Naive thymus-derived CD4-positive, alpha-beta T cell (primary cell): ENCODE data around the gene KLHL14. TPM values are rescaled to one million over a fixed set of nuclear protein-coding genes. Genes with fewer than 3 reads are reported as not detected.
"Not testable (repeated sequence)": the region's sequence is repeated elsewhere in the genome, so short reads cannot be mapped to it uniquely, and the experiment has no call there.

ENCODE experiments used
- ATAC-seq: fragments of 150-1000 bp; cut with Tn5 transposase; 2 replicates; pipeline ENCODE4 v1.10.0; 2021; ENCODE audit warnings: mild to moderate bottlenecking, moderate library complexity
- CTCF ChIA-PET: fragments of 350-600 bp; sonication (Branson Sonifier 250); formaldehyde crosslinking; loops from one replicate; lab custom pipeline; 2021; ENCODE audit warnings: antibody characterized with exemption; lab: Charles Lee
- POLR2A ChIA-PET: fragments of 350-600 bp; sonication (Branson Sonifier 250); formaldehyde crosslinking; loops from one replicate; lab custom pipeline; 2021; ENCODE audit warnings: antibody characterized with exemption, inconsistent platforms; lab: Charles Lee
- DNase-seq, 9 donors: peaks; one replicate each; pipeline versions ENCODE4 v3.0.0 to v3.0.0-alpha.2; 2020 to 2022; ENCODE audit warnings: mixed read lengths in 1 of 9
- H3K27ac ChIP-seq: one replicate; pipeline ENCODE4 v1.7.0; 2013; ENCODE audit warnings: mild to moderate bottlenecking, low read depth, low read length, moderate library complexity
- H3K27me3 ChIP-seq, 2 donors: one replicate each; pipeline ENCODE4 v1.7.0; 2013; ENCODE audit warnings: low read length in 2 of 2, mild to moderate bottlenecking in 2 of 2, moderate library complexity in 2 of 2; ENCODE audit not compliant: control insufficient read depth in 2 of 2, insufficient read depth in 2 of 2
- H3K36me3 ChIP-seq, 3 experiments: 1 replicate in 2 of 3; 2 replicates in 1 of 3; pipeline ENCODE4 v1.7.0; 2013; ENCODE audit warnings: low read length in 3 of 3, mild to moderate bottlenecking in 3 of 3, moderate library complexity in 1 of 3; ENCODE audit not compliant: insufficient read depth in 3 of 3, control insufficient read depth in 2 of 3
- H3K4me1 ChIP-seq, 2 donors: one replicate each; pipeline ENCODE4 v1.7.0; 2013; ENCODE audit warnings: low read length in 2 of 2, mild to moderate bottlenecking in 2 of 2, moderate library complexity in 1 of 2; ENCODE audit not compliant: control insufficient read depth in 2 of 2, insufficient read depth in 2 of 2
- H3K4me3 ChIP-seq: 2 replicates; pipeline ENCODE4 v1.7.0; 2013; ENCODE audit warnings: mild to moderate bottlenecking, low read length
- H3K9me3 ChIP-seq, 3 experiments: 1 replicate in 2 of 3; 2 replicates in 1 of 3; pipeline ENCODE4 v1.7.0; 2013; ENCODE audit warnings: low read length in 3 of 3; ENCODE audit not compliant: control insufficient read depth in 2 of 3
- H3K27ac Mint-ChIP-seq, 9 donors: one replicate each; pipeline ENCODE4 v1.8.0; 2020 to 2022; ENCODE audit warnings: mixed read lengths in 9 of 9, mild to moderate bottlenecking in 8 of 9, moderate library complexity in 5 of 9, inconsistent platforms in 2 of 9
- H3K27me3 Mint-ChIP-seq, 5 donors: one replicate each; pipeline ENCODE4 v1.8.0; 2021 to 2022; ENCODE audit warnings: mixed read lengths in 5 of 5, mild to moderate bottlenecking in 1 of 5
- H3K36me3 Mint-ChIP-seq, 5 donors: one replicate each; pipeline ENCODE4 v1.8.0; 2020 to 2022; ENCODE audit warnings: mixed read lengths in 5 of 5, mild to moderate bottlenecking in 3 of 5, inconsistent platforms in 1 of 5
- H3K4me1 Mint-ChIP-seq, 7 donors: one replicate each; pipeline ENCODE4 v1.8.0; 2020 to 2022; ENCODE audit warnings: mixed read lengths in 7 of 7, mild to moderate bottlenecking in 3 of 7, inconsistent platforms in 1 of 7
- H3K4me3 Mint-ChIP-seq, 10 donors: one replicate each; pipeline ENCODE4 v1.8.0; 2020 to 2022; ENCODE audit warnings: mild to moderate bottlenecking in 10 of 10, mixed read lengths in 10 of 10, moderate library complexity in 6 of 10, inconsistent platforms in 2 of 10
- H3K9me3 Mint-ChIP-seq, 11 donors: one replicate each; pipeline ENCODE4 v1.8.0; 2020 to 2022; ENCODE audit warnings: mixed read lengths in 11 of 11, mild to moderate bottlenecking in 4 of 11, inconsistent platforms in 1 of 11, moderate library complexity in 1 of 11
- intact Hi-C, 2 donors: fragments of 100-400 bp; cut with micrococcal nuclease; formaldehyde crosslinking; loops; one replicate each; pipeline ENCODE4 v1.15.1; 2023
- polyA plus RNA-seq, 2 donors: library from polyadenylated mRNA; unstranded; fragments of 300-500 nt; fragmentation: Illumina TruSeq; gene quantifications; one replicate each; pipeline ENCODE4 v1.2.3, GENCODE V29; 2021
- total RNA-seq, 6 experiments: library from RNA in 5 of 6; stranded (reverse) in 5 of 6; gene quantifications; 1 replicate in 5 of 6; 2 replicates in 1 of 6; pipeline ENCODE4 v1.2.3 and lab custom pipeline; 2021 to 2026

Gene KLHL14
- total and polyA plus RNA-seq, 7 experiments from 2014 or later: 0.08 to 0.59 (median 0.29) TPM; not detected in 4

DNA sequence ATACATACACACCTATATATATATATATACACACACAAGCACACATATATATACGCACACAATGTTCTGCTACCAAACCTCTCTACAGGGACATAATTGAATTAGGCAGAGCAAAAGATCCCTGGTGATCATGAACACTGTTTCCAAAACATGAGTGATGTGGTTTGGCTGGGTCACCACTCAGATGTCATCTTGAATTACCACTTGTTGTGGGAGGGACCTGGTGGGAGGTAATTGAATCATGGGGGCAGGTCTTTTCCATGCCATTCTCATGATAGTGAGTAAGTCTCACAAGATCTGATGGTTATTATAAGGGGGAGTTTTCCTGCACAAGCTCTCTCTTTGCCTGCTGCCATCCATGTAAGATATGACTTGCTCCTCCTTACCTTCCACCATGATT lies 135.2 kb downstream of the KLHL14 start:
- H3K36me3 ChIP-seq, ATAC-seq, H3K4me1 ChIP-seq, POLR2A ChIA-PET, H3K27ac ChIP-seq, H3K27ac Mint-ChIP-seq, H3K27me3 ChIP-seq, CTCF ChIA-PET, DNase-seq, H3K4me3 ChIP-seq, H3K4me1 Mint-ChIP-seq, H3K4me3 Mint-ChIP-seq, H3K9me3 ChIP-seq, intact Hi-C loops, H3K36me3 Mint-ChIP-seq, H3K27me3 Mint-ChIP-seq, H3K9me3 Mint-ChIP-seq: not testable (repeated sequence)

DNA sequence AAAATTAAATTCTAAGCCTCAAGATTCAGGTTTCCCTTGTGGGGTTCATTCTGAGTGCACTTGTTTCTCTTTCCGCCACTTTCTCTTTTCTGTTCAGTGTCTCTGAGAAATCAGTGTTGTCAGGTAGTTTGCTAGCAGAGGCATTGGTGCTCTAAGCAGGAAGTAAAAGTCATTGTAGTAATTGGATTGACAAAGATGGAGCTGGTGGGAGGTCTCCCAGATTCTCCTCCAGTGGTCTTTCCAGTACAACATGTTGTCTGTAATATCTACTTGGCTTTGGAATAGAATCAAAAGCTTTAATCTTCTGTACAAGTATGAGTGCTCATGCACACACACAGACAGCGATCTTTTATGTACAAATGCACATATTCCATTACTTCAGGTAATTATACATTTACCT lies 135.6 kb downstream of the KLHL14 start:
- Mint-ChIP-seq H3K4me3 (no peak overlapping the region), H3K36me3 (no peaks in the 10 kb centered on the region), H3K9me3 (peaks cover 0 to 5% (median 0%) of the 10 kb centered on the region in 11 donors), H3K27ac (no peak overlapping the region), H3K27me3 (peaks cover 0 to 10% (median 3%) of the 10 kb centered on the region in 5 donors), H3K4me1 (no peaks in the 10 kb centered on the region)
- Histone ChIP-seq H3K4me1 (no peaks in the 10 kb centered on the region), H3K36me3 (no peaks in the 10 kb centered on the region), H3K27ac (no peak overlapping the region), H3K27me3 (no peaks in the 10 kb centered on the region), H3K9me3 (no peaks in the 10 kb centered on the region), H3K4me3 (no peak overlapping the region)
- ATAC-seq: no peak
- intact Hi-C loops: no loop called here
- DNase-seq: no peak
- POLR2A ChIA-PET: no interaction called here
- CTCF ChIA-PET: no interaction called here

DNA sequence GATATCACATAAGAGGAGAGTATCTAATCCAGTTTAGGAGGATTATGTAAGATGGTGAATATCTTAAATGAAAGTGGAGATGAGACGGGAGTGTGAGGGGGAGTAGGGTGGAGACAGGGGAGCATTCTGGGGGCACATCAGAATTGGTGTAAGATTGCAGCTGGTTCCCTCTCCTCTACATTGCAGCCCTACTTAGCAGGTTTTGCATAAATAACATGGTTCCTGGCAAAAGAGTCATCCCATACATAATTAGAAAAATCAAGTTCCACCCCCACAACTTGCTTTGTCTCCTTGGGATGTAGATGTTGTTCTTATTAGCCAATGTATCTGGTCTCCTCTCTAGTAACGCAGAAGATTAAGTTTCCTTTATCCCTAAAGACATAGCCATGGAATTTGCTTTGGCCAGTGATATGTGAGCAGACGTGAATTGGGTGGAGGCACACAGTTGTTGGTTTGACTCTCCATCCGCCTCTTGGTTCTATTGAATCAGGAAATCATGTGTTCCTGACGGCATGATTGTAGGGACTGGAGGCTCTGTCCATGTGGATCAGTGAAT lies 137.9 kb downstream of the KLHL14 start:
- Mint-ChIP-seq H3K27me3 (peaks cover 0 to 10% (median 3%) of the 10 kb centered on the region in 5 donors), H3K36me3 (no peaks in the 10 kb centered on the region), H3K27ac (no peak overlapping the region), H3K4me3 (no peak overlapping the region), H3K4me1 (no peaks in the 10 kb centered on the region), H3K9me3 (peaks cover 0 to 6% (median 0%) of the 10 kb centered on the region in 11 donors)
- DNase-seq: no peak
- Histone ChIP-seq H3K4me1 (no peaks in the 10 kb centered on the region), H3K36me3 (no peaks in the 10 kb centered on the region), H3K9me3 (no peaks in the 10 kb centered on the region), H3K27ac (no peak overlapping the region), H3K4me3 (no peak overlapping the region), H3K27me3 (no peaks in the 10 kb centered on the region)
- ChIA-PET POLR2A (no interaction called here), CTCF (no interaction called here)
- intact Hi-C loops: no loop called here
- ATAC-seq: no peak

DNA sequence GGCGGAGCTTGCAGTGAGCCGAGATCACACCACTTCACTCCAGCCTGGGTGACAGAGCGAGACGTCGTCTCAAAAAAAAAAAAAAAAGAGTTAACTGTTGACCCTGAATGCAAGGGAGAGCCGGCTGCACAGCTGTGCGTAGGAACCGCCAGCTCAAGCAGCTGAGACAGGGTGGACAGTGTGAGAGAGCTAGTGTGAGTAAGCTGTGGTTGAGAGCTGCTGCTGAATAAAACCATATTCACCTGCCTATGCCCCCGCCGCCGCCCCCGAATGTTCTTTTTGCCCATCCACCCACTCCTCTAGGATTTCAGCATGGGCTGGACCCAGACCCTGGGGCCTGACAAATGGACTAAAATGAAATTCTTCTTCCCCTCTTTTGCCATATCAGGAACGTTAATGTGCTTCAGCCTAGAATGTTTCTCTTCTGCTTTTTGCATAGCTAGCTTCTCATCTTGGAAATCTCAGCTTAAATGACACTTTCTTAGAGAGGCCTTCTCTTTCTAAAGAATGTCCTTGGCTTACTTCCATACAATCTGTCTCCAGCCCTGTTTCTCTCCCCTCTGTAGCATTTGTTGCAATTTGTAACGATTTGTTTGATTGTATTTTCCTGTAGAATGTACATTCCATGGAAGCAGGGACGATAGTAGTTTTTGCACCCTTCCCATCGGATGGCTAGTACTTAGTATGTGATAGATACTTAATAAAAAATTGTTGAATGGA lies 142.7 kb downstream of the KLHL14 start:
- CTCF ChIA-PET: no interaction called here
- H3K4me1 Mint-ChIP-seq: no peaks in the 10 kb centered on the region
- no peaks in the 10 kb centered on the region for H3K27me3 ChIP-seq
- H3K9me3 Mint-ChIP-seq: peaks cover 0 to 6% (median 0%) of the 10 kb centered on the region in 11 donors
- H3K36me3 Mint-ChIP-seq: no peaks in the 10 kb centered on the region
- no peaks in the 10 kb centered on the region for H3K36me3 ChIP-seq
- intact Hi-C loops: no loop called here
- no peaks in the 10 kb centered on the region for H3K9me3 ChIP-seq
- no peak overlapping the region for H3K27ac ChIP-seq
- no peak for DNase-seq
- H3K4me3 Mint-ChIP-seq: no peak overlapping the region
- peaks cover 0 to 26% (median 10%) of the 10 kb centered on the region in 5 donors for H3K27me3 Mint-ChIP-seq
- H3K4me3 ChIP-seq: no peak overlapping the region
- H3K27ac Mint-ChIP-seq: no peak overlapping the region
- POLR2A ChIA-PET: no interaction called here
- ATAC-seq: no peak
- H3K4me1 ChIP-seq: no peaks in the 10 kb centered on the region

DNA sequence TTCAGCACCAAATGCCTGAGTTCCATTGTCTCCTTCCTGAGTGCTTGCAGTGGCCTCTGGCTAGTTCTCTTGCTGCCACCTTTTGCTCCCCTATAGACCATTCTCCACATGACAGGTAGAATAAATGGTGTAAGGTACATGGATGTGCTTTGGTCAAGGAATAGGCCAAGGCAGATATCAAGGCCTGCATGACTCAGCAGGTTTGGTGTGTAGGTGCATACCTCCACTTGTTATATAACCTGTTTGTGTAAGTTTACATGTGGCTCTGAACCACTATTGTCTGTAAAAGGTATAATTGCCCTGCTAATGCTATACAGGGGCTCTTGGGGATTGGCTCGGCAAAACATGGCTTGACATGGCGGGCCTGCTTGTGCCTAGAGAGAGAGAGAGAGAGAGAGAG lies 143.5 kb downstream of the KLHL14 start:
- Mint-ChIP-seq H3K4me3 (no peak overlapping the region), H3K9me3 (peaks cover 0 to 6% (median 0%) of the 10 kb centered on the region in 11 donors), H3K4me1 (no peaks in the 10 kb centered on the region), H3K36me3 (no peaks in the 10 kb centered on the region), H3K27ac (no peak overlapping the region), H3K27me3 (peaks cover 0 to 28% (median 9%) of the 10 kb centered on the region in 5 donors)
- CTCF ChIA-PET: no interaction called here
- Histone ChIP-seq H3K9me3 (no peaks in the 10 kb centered on the region), H3K4me3 (no peak overlapping the region), H3K36me3 (no peaks in the 10 kb centered on the region), H3K4me1 (no peaks in the 10 kb centered on the region), H3K27me3 (no peaks in the 10 kb centered on the region), H3K27ac (no peak overlapping the region)
- intact Hi-C loops: no loop called here
- ATAC-seq (no peak), DNase-seq (no peak)
- POLR2A ChIA-PET: no interaction called here

DNA sequence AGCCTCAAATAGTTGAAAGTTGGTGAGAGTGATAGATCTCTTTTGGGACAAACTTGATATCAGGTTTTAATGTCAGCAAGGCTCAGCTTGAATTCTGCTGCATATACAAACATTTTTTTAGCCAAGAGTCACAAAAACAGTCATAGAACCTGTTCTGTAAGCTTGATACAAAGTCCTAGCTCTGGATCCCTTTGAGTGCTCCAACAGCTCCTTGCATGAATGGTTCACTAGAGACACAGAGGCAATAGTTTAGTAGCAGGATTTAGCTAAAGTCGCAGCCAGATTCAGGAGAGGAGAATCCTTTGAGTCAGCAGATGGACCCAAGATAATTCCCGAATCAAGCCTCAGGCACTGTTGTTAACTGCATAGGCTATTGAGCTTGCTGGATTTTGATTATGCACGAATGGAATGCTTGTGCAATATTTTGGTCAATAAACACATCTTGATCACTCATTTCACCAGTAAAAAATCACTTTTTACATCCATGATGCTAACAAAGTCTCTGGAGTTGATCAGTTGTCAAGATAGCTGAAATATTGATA lies 148.6 kb downstream of the KLHL14 start:
- Histone ChIP-seq H3K4me3 (no peak overlapping the region), H3K27ac (no peak overlapping the region), H3K36me3 (no peaks in the 10 kb centered on the region), H3K27me3 (no peaks in the 10 kb centered on the region), H3K9me3 (no peaks in the 10 kb centered on the region), H3K4me1 (no peaks in the 10 kb centered on the region)
- ChIA-PET POLR2A (no interaction called here), CTCF (no interaction called here)
- Mint-ChIP-seq H3K36me3 (no peaks in the 10 kb centered on the region), H3K4me3 (no peak overlapping the region), H3K9me3 (peaks cover 0 to 5% (median 0%) of the 10 kb centered on the region in 11 donors), H3K27ac (no peak overlapping the region), H3K27me3 (peaks cover 0 to 27% (median 15%) of the 10 kb centered on the region in 5 donors), H3K4me1 (no peaks in the 10 kb centered on the region)
- intact Hi-C loops: no loop called here
- no peak for ATAC-seq
- DNase-seq: no peak

DNA sequence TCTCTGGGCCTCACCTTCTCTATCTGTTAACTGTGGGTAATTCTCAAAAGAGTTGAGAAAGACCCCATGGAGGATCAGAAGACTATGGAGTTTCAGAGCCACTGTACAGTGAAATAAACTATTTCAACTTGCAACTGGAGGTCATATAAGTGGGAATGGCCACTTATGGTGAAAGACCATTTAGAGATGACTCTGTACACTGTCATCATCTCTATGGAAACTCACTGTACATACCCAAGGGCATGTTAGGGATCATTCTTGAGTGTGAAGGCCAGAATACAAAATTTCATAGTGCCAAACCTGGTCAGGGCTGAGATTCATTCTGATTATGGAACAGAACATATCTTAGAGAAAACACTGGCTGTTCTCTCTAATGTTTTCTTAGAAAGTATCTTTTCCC lies 149.3 kb downstream of the KLHL14 start:
- Mint-ChIP-seq H3K4me3 (no peak overlapping the region), H3K27me3 (peaks cover 0 to 27% (median 17%) of the 10 kb centered on the region in 5 donors), H3K4me1 (no peaks in the 10 kb centered on the region), H3K36me3 (no peaks in the 10 kb centered on the region), H3K27ac (no peak overlapping the region), H3K9me3 (peaks cover 0 to 4% (median 0%) of the 10 kb centered on the region in 11 donors)
- no peaks in the 10 kb centered on the region for H3K4me1 ChIP-seq
- ChIA-PET POLR2A (no interaction called here), CTCF (no interaction called here)
- no peaks in the 10 kb centered on the region for H3K27me3 ChIP-seq
- H3K36me3 ChIP-seq: no peaks in the 10 kb centered on the region
- H3K4me3 ChIP-seq: no peak overlapping the region
- H3K27ac ChIP-seq: no peak overlapping the region
- intact Hi-C loops: no loop called here
- ATAC-seq: no peak
- no peak for DNase-seq
- no peaks in the 10 kb centered on the region for H3K9me3 ChIP-seq
